PFSK-1 (cell line): ENCODE data around the gene LAD1.

Experiments
- POLR2AphosphoS5 ChIP-seq: IDR thresholded peaks from 2 replicates; pipeline ENCODE4 v1.6.1; 2012; ENCODE audit warnings: low read depth, mild to moderate bottlenecking, control low read depth, low read length, moderate library complexity
- SIN3A ChIP-seq: IDR thresholded peaks from 2 replicates; pipeline ENCODE4 v1.6.1; 2012; ENCODE audit warnings: mild to moderate bottlenecking, low read length, moderate library complexity, borderline replicate concordance; ENCODE audit not compliant: insufficient read depth
- TAF1 ChIP-seq: IDR thresholded peaks from 2 replicates; pipeline ENCODE4 v1.6.1; 2012; ENCODE audit warnings: low read length, control low read depth, borderline replicate concordance; ENCODE audit not compliant: insufficient read depth
- TF ChIP-seq, protein P1 (sequence below), 2 experiments: IDR thresholded peaks; 2 replicates each; pipeline versions ENCODE4 v1.6.1 to v1.8.0; 2011 to 2012; ENCODE audit warnings: low read depth in 2 of 2, low read length in 2 of 2, control low read depth in 1 of 2, inconsistent platforms in 1 of 2, mild to moderate bottlenecking in 1 of 2, moderate library complexity in 1 of 2; ENCODE audit not compliant: insufficient read depth in 1 of 2

GRCh38 chr1:201427963-201428362 lies 28.8 kb upstream of the LAD1 start:
- TF ChIP-seq TAF1, result no peak
- no peak for TF ChIP-seq POLR2AphosphoS5
- TF ChIP-seq, protein P1, sequence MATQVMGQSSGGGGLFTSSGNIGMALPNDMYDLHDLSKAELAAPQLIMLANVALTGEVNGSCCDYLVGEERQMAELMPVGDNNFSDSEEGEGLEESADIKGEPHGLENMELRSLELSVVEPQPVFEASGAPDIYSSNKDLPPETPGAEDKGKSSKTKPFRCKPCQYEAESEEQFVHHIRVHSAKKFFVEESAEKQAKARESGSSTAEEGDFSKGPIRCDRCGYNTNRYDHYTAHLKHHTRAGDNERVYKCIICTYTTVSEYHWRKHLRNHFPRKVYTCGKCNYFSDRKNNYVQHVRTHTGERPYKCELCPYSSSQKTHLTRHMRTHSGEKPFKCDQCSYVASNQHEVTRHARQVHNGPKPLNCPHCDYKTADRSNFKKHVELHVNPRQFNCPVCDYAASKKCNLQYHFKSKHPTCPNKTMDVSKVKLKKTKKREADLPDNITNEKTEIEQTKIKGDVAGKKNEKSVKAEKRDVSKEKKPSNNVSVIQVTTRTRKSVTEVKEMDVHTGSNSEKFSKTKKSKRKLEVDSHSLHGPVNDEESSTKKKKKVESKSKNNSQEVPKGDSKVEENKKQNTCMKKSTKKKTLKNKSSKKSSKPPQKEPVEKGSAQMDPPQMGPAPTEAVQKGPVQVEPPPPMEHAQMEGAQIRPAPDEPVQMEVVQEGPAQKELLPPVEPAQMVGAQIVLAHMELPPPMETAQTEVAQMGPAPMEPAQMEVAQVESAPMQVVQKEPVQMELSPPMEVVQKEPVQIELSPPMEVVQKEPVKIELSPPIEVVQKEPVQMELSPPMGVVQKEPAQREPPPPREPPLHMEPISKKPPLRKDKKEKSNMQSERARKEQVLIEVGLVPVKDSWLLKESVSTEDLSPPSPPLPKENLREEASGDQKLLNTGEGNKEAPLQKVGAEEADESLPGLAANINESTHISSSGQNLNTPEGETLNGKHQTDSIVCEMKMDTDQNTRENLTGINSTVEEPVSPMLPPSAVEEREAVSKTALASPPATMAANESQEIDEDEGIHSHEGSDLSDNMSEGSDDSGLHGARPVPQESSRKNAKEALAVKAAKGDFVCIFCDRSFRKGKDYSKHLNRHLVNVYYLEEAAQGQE (IDR thresholded peaks at IDR 0.05; ENCODE audit: insufficient read depth in 1 of 2, low read depth in 2 of 2, low read length in 2 of 2), result no peak
- TF ChIP-seq SIN3A, result no peak
